ENCODE data around the gene LRBA. TPM values are rescaled to one million over a fixed set of nuclear protein-coding genes. Genes with fewer than 3 reads are reported as not detected.

LRBA gene
- total and polyA plus RNA-seq, 2 donors: 18.4 to 38.6 TPM

GRCh38 chr4:150944660-150945059 lies 70.4 kb downstream of the LRBA start:
- H3K4me3 ChIP-seq (ENCODE audit: low read length in 2 of 2): no peak overlapping the region
- H3K36me3 ChIP-seq (ENCODE audit: control insufficient read depth in 2 of 2, insufficient read depth in 2 of 2, low read length in 1 of 2): no peaks in the 10 kb centered on the region
- no peak overlapping the region for H3K27ac ChIP-seq (ENCODE audit: low read depth in 1 of 2, low read length in 1 of 2)
- no peaks in the 10 kb centered on the region for H3K27me3 ChIP-seq (ENCODE audit: control insufficient read depth in 2 of 2, insufficient read depth in 1 of 2, low read length in 1 of 2)
- 95% methylated on average over 6 of the region's 6 CpGs for WGBS
- H3K4me1 ChIP-seq (ENCODE audit: control insufficient read depth in 2 of 2, insufficient read depth in 2 of 2, low read length in 2 of 2): peaks cover under 1 to 4% of the 10 kb centered on the region in 2 donors
- DNase-seq (ENCODE audit: low read depth in 6 of 9, low spot score in 9 of 9): no peak
- H3K9me3 ChIP-seq (ENCODE audit: control insufficient read depth in 2 of 2, insufficient read depth in 1 of 2, low read length in 1 of 2): no peaks in the 10 kb centered on the region

- H3K27me3 ChIP-seq (ENCODE audit: control insufficient read depth in 2 of 2, insufficient read depth in 1 of 2, low read length in 1 of 2): no peaks in the 10 kb centered on the region
- peaks cover 4 to 5% of the 10 kb centered on the region in 2 donors for H3K4me1 ChIP-seq (ENCODE audit: control insufficient read depth in 2 of 2, insufficient read depth in 2 of 2, low read length in 2 of 2)
- no peaks in the 10 kb centered on the region for H3K36me3 ChIP-seq (ENCODE audit: control insufficient read depth in 2 of 2, insufficient read depth in 2 of 2, low read length in 1 of 2)
- no peak for DNase-seq (ENCODE audit: low read depth in 6 of 9, low spot score in 9 of 9)
- WGBS: 99% methylated on average over 2 of the region's 2 CpGs
- no peak overlapping the region for H3K4me3 ChIP-seq (ENCODE audit: low read length in 2 of 2)
- no peak overlapping the region for H3K27ac ChIP-seq (ENCODE audit: low read depth in 1 of 2, low read length in 1 of 2)
- H3K9me3 ChIP-seq (ENCODE audit: control insufficient read depth in 2 of 2, insufficient read depth in 1 of 2, low read length in 1 of 2): no peaks in the 10 kb centered on the region
These were observed 71.3 kb downstream of the LRBA start for GRCh38 chr4:150943818-150944217.

GRCh38 chr4:150943126-150943525 lies 72.0 kb downstream of the LRBA start:
- Histone ChIP-seq H3K9me3 (ENCODE audit: control insufficient read depth in 2 of 2, insufficient read depth in 1 of 2, low read length in 1 of 2) (no peaks in the 10 kb centered on the region), H3K4me3 (ENCODE audit: low read length in 2 of 2) (no peak overlapping the region), H3K4me1 (ENCODE audit: control insufficient read depth in 2 of 2, insufficient read depth in 2 of 2, low read length in 2 of 2) (peaks cover 4 to 8% of the 10 kb centered on the region in 2 donors), H3K27me3 (ENCODE audit: control insufficient read depth in 2 of 2, insufficient read depth in 1 of 2, low read length in 1 of 2) (no peaks in the 10 kb centered on the region), H3K36me3 (ENCODE audit: control insufficient read depth in 2 of 2, insufficient read depth in 2 of 2, low read length in 1 of 2) (no peaks in the 10 kb centered on the region), H3K27ac (ENCODE audit: low read depth in 1 of 2, low read length in 1 of 2) (no peak overlapping the region)
- DNase-seq (ENCODE audit: low read depth in 6 of 9, low spot score in 9 of 9): no peak

GRCh38 chr4:150942539-150942938 lies 72.5 kb downstream of the LRBA start:
- DNase-seq (ENCODE audit: low read depth in 6 of 9, low spot score in 9 of 9): no peak
- Histone ChIP-seq H3K4me3 (ENCODE audit: low read length in 2 of 2) (no peak overlapping the region), H3K27ac (ENCODE audit: low read depth in 1 of 2, low read length in 1 of 2) (no peak overlapping the region), H3K4me1 (ENCODE audit: control insufficient read depth in 2 of 2, insufficient read depth in 2 of 2, low read length in 2 of 2) (peaks cover 4 to 8% of the 10 kb centered on the region in 2 donors), H3K27me3 (ENCODE audit: control insufficient read depth in 2 of 2, insufficient read depth in 1 of 2, low read length in 1 of 2) (no peaks in the 10 kb centered on the region), H3K9me3 (ENCODE audit: control insufficient read depth in 2 of 2, insufficient read depth in 1 of 2, low read length in 1 of 2) (no peaks in the 10 kb centered on the region), H3K36me3 (ENCODE audit: control insufficient read depth in 2 of 2, insufficient read depth in 2 of 2, low read length in 1 of 2) (no peaks in the 10 kb centered on the region)

- Histone ChIP-seq H3K4me3 (ENCODE audit: low read length in 2 of 2) (no peak overlapping the region), H3K36me3 (ENCODE audit: control insufficient read depth in 2 of 2, insufficient read depth in 2 of 2, low read length in 1 of 2) (no peaks in the 10 kb centered on the region), H3K27me3 (ENCODE audit: control insufficient read depth in 2 of 2, insufficient read depth in 1 of 2, low read length in 1 of 2) (no peaks in the 10 kb centered on the region), H3K9me3 (ENCODE audit: control insufficient read depth in 2 of 2, insufficient read depth in 1 of 2, low read length in 1 of 2) (no peaks in the 10 kb centered on the region), H3K27ac (ENCODE audit: low read depth in 1 of 2, low read length in 1 of 2) (no peak overlapping the region), H3K4me1 (ENCODE audit: control insufficient read depth in 2 of 2, insufficient read depth in 2 of 2, low read length in 2 of 2) (peaks cover 4 to 8% of the 10 kb centered on the region in 2 donors)
- peak in 3 of 9 donors; percentile 10 to 33 (median 24) for DNase-seq (ENCODE audit: low read depth in 6 of 9, low spot score in 9 of 9)
These were observed 75.0 kb downstream of the LRBA start for GRCh38 chr4:150940123-150940522.

- no peak overlapping the region for H3K27ac ChIP-seq (ENCODE audit: low read depth in 1 of 2, low read length in 1 of 2)
- no peak overlapping the region for H3K4me3 ChIP-seq (ENCODE audit: low read length in 2 of 2)
- no peaks in the 10 kb centered on the region for H3K36me3 ChIP-seq (ENCODE audit: control insufficient read depth in 2 of 2, insufficient read depth in 2 of 2, low read length in 1 of 2)
- peaks cover 4 to 8% of the 10 kb centered on the region in 2 donors for H3K4me1 ChIP-seq (ENCODE audit: control insufficient read depth in 2 of 2, insufficient read depth in 2 of 2, low read length in 2 of 2)
- DNase-seq (ENCODE audit: low read depth in 6 of 9, low spot score in 9 of 9): peak in 1 of 9 donors; percentile 9
- no peaks in the 10 kb centered on the region for H3K27me3 ChIP-seq (ENCODE audit: control insufficient read depth in 2 of 2, insufficient read depth in 1 of 2, low read length in 1 of 2)
- no peaks in the 10 kb centered on the region for H3K9me3 ChIP-seq (ENCODE audit: control insufficient read depth in 2 of 2, insufficient read depth in 1 of 2, low read length in 1 of 2)
- 91% methylated on average over 3 of the region's 3 CpGs for WGBS
These were observed 75.6 kb downstream of the LRBA start for GRCh38 chr4:150939530-150939929.

- no peaks in the 10 kb centered on the region for H3K27me3 ChIP-seq (ENCODE audit: control insufficient read depth in 2 of 2, insufficient read depth in 1 of 2, low read length in 1 of 2)
- peak in 2 of 9 donors; percentile 3 to 33 for DNase-seq (ENCODE audit: low read depth in 6 of 9, low spot score in 9 of 9)
- peaks cover 4 to 8% of the 10 kb centered on the region in 2 donors for H3K4me1 ChIP-seq (ENCODE audit: control insufficient read depth in 2 of 2, insufficient read depth in 2 of 2, low read length in 2 of 2)
- H3K4me3 ChIP-seq (ENCODE audit: low read length in 2 of 2): no peak overlapping the region
- 99% methylated on average over 1 of the region's 1 CpG for WGBS
- H3K36me3 ChIP-seq (ENCODE audit: control insufficient read depth in 2 of 2, insufficient read depth in 2 of 2, low read length in 1 of 2): no peaks in the 10 kb centered on the region
- H3K9me3 ChIP-seq (ENCODE audit: control insufficient read depth in 2 of 2, insufficient read depth in 1 of 2, low read length in 1 of 2): no peaks in the 10 kb centered on the region
- peak overlapping the region in 1 of 2 donors; percentile 14 for H3K27ac ChIP-seq (ENCODE audit: low read depth in 1 of 2, low read length in 1 of 2)
These were observed 76.1 kb downstream of the LRBA start for GRCh38 chr4:150938873-150939499.

- Histone ChIP-seq H3K27me3 (ENCODE audit: control insufficient read depth in 2 of 2, insufficient read depth in 1 of 2, low read length in 1 of 2) (no peaks in the 10 kb centered on the region), H3K36me3 (ENCODE audit: control insufficient read depth in 2 of 2, insufficient read depth in 2 of 2, low read length in 1 of 2) (no peaks in the 10 kb centered on the region), H3K4me1 (ENCODE audit: control insufficient read depth in 2 of 2, insufficient read depth in 2 of 2, low read length in 2 of 2) (peaks cover 4 to 8% of the 10 kb centered on the region in 2 donors), H3K4me3 (ENCODE audit: low read length in 2 of 2) (no peak overlapping the region), H3K9me3 (ENCODE audit: control insufficient read depth in 2 of 2, insufficient read depth in 1 of 2, low read length in 1 of 2) (no peaks in the 10 kb centered on the region), H3K27ac (ENCODE audit: low read depth in 1 of 2, low read length in 1 of 2) (no peak overlapping the region)
- no peak for DNase-seq (ENCODE audit: low read depth in 6 of 9, low spot score in 9 of 9)
- 96% methylated on average over 4 of the region's 4 CpGs for WGBS
These were observed 76.7 kb downstream of the LRBA start for GRCh38 chr4:150938417-150938816.

- WGBS: 98% methylated on average over 1 of the region's 1 CpG
- Histone ChIP-seq H3K36me3 (ENCODE audit: control insufficient read depth in 2 of 2, insufficient read depth in 2 of 2, low read length in 1 of 2) (no peaks in the 10 kb centered on the region), H3K27me3 (ENCODE audit: control insufficient read depth in 2 of 2, insufficient read depth in 1 of 2, low read length in 1 of 2) (no peaks in the 10 kb centered on the region), H3K27ac (ENCODE audit: low read depth in 1 of 2, low read length in 1 of 2) (no peak overlapping the region), H3K9me3 (ENCODE audit: control insufficient read depth in 2 of 2, insufficient read depth in 1 of 2, low read length in 1 of 2) (no peaks in the 10 kb centered on the region), H3K4me3 (ENCODE audit: low read length in 2 of 2) (no peak overlapping the region), H3K4me1 (ENCODE audit: control insufficient read depth in 2 of 2, insufficient read depth in 2 of 2, low read length in 2 of 2) (peaks cover 0 to 3% of the 10 kb centered on the region in 2 donors)
- no peak for DNase-seq (ENCODE audit: low read depth in 6 of 9, low spot score in 9 of 9)
These were observed 81.1 kb downstream of the LRBA start for GRCh38 chr4:150934022-150934421.
